ENCODE measurements around the gene CYB5RL. TPM values are rescaled to one million over a fixed set of nuclear protein-coding genes. Genes with fewer than 3 reads are reported as not detected.
A peak's percentile ranks its signal among the peaks of the same experiment; 100 is the strongest.

CYB5RL gene
- total RNA-seq, 1 donor from 2014 or later, result 3.9 TPM

GRCh38 chr1:54165146-54165545, 34.7 kb downstream of the CYB5RL start:
- Histone ChIP-seq H3K4me3 (ENCODE audit: low read depth, low read length) (no peak overlapping the region), H3K36me3 (ENCODE audit: control insufficient read depth, insufficient read depth, low read length) (no peaks in the 10 kb centered on the region), H3K27me3 (ENCODE audit: control insufficient read depth, insufficient read depth, low read length) (peaks cover 1% of the 10 kb centered on the region)
- FAIRE-seq, result no peak
- DNase-seq (ENCODE audit: low read depth), result no peak
- TF ChIP-seq, protein P1, sequence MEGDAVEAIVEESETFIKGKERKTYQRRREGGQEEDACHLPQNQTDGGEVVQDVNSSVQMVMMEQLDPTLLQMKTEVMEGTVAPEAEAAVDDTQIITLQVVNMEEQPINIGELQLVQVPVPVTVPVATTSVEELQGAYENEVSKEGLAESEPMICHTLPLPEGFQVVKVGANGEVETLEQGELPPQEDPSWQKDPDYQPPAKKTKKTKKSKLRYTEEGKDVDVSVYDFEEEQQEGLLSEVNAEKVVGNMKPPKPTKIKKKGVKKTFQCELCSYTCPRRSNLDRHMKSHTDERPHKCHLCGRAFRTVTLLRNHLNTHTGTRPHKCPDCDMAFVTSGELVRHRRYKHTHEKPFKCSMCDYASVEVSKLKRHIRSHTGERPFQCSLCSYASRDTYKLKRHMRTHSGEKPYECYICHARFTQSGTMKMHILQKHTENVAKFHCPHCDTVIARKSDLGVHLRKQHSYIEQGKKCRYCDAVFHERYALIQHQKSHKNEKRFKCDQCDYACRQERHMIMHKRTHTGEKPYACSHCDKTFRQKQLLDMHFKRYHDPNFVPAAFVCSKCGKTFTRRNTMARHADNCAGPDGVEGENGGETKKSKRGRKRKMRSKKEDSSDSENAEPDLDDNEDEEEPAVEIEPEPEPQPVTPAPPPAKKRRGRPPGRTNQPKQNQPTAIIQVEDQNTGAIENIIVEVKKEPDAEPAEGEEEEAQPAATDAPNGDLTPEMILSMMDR (IDR thresholded peaks at IDR 0.05; ENCODE audit: insufficient read depth, low read length, severe bottlenecking), result no peak

GRCh38 chr1:54163573-54163972, 36.3 kb downstream of the CYB5RL start:
- Histone ChIP-seq H3K27me3 (ENCODE audit: control insufficient read depth, insufficient read depth, low read length) (peaks cover 2% of the 10 kb centered on the region), H3K4me3 (ENCODE audit: low read depth, low read length) (no peak overlapping the region), H3K36me3 (ENCODE audit: control insufficient read depth, insufficient read depth, low read length) (no peaks in the 10 kb centered on the region)
- DNase-seq (ENCODE audit: low read depth) (no peak), FAIRE-seq (no peak)
- TF ChIP-seq, protein P1 (IDR thresholded peaks at IDR 0.05; ENCODE audit: insufficient read depth, low read length, severe bottlenecking), result no peak

GRCh38 chr1:54163051-54163450, 36.8 kb downstream of the CYB5RL start:
- Histone ChIP-seq H3K4me3 (ENCODE audit: low read depth, low read length) (no peak overlapping the region), H3K36me3 (ENCODE audit: control insufficient read depth, insufficient read depth, low read length) (no peaks in the 10 kb centered on the region), H3K27me3 (ENCODE audit: control insufficient read depth, insufficient read depth, low read length) (peaks cover 2% of the 10 kb centered on the region)
- DNase-seq (ENCODE audit: low read depth) (no peak), FAIRE-seq (no peak)
- TF ChIP-seq, protein P1 (IDR thresholded peaks at IDR 0.05; ENCODE audit: insufficient read depth, low read length, severe bottlenecking), result no peak

GRCh38 chr1:54161495-54162168, 38.2 kb downstream of the CYB5RL start:
- FAIRE-seq, result peak; percentile 55
- TF ChIP-seq, protein P1 (IDR thresholded peaks at IDR 0.05; ENCODE audit: insufficient read depth, low read length, severe bottlenecking), result no peak

DNA sequence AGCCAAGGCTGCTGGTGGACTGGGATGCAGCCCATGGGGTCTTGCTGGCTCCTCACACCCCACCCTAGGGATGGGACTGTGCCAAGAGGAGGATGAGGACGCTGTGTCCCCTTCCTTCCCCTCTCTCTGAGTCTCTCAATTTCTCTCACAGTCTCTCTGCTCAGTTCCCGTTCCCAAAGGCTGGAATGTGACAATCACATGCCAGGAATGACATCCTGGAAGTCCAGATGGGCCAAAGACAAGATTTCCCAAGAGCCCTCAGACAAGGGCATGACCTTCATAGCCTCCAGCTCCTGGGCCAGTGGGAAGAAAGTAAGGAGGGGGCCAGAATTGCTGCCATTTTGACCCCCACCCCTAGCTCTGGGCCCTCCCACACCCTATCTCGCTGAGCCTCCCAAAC, 39.5 kb downstream of the CYB5RL start:
- TF ChIP-seq, protein P1 (IDR thresholded peaks at IDR 0.05; ENCODE audit: insufficient read depth, low read length, severe bottlenecking), result no peak
- no peak for DNase-seq (ENCODE audit: low read depth)
- H3K36me3 ChIP-seq (ENCODE audit: control insufficient read depth, insufficient read depth, low read length), result no peaks in the 10 kb centered on the region
- H3K27me3 ChIP-seq (ENCODE audit: control insufficient read depth, insufficient read depth, low read length), result peaks cover 2% of the 10 kb centered on the region
- FAIRE-seq, result no peak
- H3K4me3 ChIP-seq (ENCODE audit: low read depth, low read length), result no peak overlapping the region

More at GRCh38 chr1:54161495-54162168, 38.2 kb downstream of the CYB5RL start:
- Histone ChIP-seq H3K36me3 (ENCODE audit: control insufficient read depth, insufficient read depth, low read length) (no peaks in the 10 kb centered on the region), H3K4me3 (ENCODE audit: low read depth, low read length) (no peak overlapping the region), H3K27me3 (ENCODE audit: control insufficient read depth, insufficient read depth, low read length) (peaks cover 2% of the 10 kb centered on the region)
- no peak for DNase-seq (ENCODE audit: low read depth)

Data from bronchial epithelial cell (primary cell).